Epithelial cell of esophagus (primary cell): ENCODE results near the gene FLAD1.
A peak's percentile ranks its signal among the peaks of the same experiment; 100 is the strongest.

Experiments used
- DNase-seq: peaks from one replicate; pipeline ENCODE4 v3.0.0; 2010; ENCODE audit warnings: low read depth
- H3K4me3 ChIP-seq: 2 replicates; pipeline ENCODE4 v1.5.1; 2011; ENCODE audit warnings: mild to moderate bottlenecking, low read length, control low read depth
- CTCF ChIP-seq: IDR thresholded peaks from 2 replicates; pipeline ENCODE4 v1.5.1; 2011; ENCODE audit warnings: low read depth, mild to moderate bottlenecking, low read length, control low read depth, inconsistent platforms; ENCODE audit not compliant: insufficient read depth; ENCODE audit errors: missing control alignments

The FLAD1 gene

GRCh38 chr1:155038602-155039307 is 55.6 kb downstream of the FLAD1 start:
- H3K4me3 ChIP-seq, result no peak overlapping the region
- TF ChIP-seq CTCF, result no peak
- peak; percentile 97 for DNase-seq

- H3K4me3 ChIP-seq, result no peak overlapping the region
- no peak for DNase-seq
- no peak for TF ChIP-seq CTCF
Measured at GRCh38 chr1:155039308-155039669, 56.1 kb downstream of the FLAD1 start.

- TF ChIP-seq CTCF, result no peak
- DNase-seq, result no peak
- H3K4me3 ChIP-seq, result no peak overlapping the region
Measured at GRCh38 chr1:155040358-155041093, 57.4 kb downstream of the FLAD1 start.
